IPS-18c (cell line): Measurements from ENCODE around the gene USP16.

Experiments
- H3K4me3 ChIP-seq: 2 replicates; pipeline ENCODE4 v1.7.0; 2013; ENCODE audit warnings: low read depth, mild to moderate bottlenecking, low read length, moderate library complexity; ENCODE audit not compliant: insufficient read depth
- H3K9me3 ChIP-seq: one replicate; pipeline ENCODE4 v1.6.1; 2013; ENCODE audit warnings: mild to moderate bottlenecking, low read length, moderate library complexity; ENCODE audit not compliant: control insufficient read depth, insufficient read depth

USP16 gene

GRCh38 chr21:29022166-29022565 is 2.3 kb upstream of the USP16 start:
- Histone ChIP-seq H3K9me3 (no peaks in the 10 kb centered on the region), H3K4me3 (no peak overlapping the region)

GRCh38 chr21:29025328-29025713 is 853 bp downstream of the USP16 start:
- no peaks in the 10 kb centered on the region for H3K9me3 ChIP-seq
- peak overlapping the region; percentile 80 for H3K4me3 ChIP-seq

- no peaks in the 10 kb centered on the region for H3K9me3 ChIP-seq
- H3K4me3 ChIP-seq, result no peak overlapping the region
Measured at GRCh38 chr21:29029524-29029923, 5.1 kb downstream of the USP16 start.

GRCh38 chr21:29030909-29031308 is 6.4 kb downstream of the USP16 start:
- Histone ChIP-seq H3K4me3 (no peak overlapping the region), H3K9me3 (no peaks in the 10 kb centered on the region)

- no peak overlapping the region for H3K4me3 ChIP-seq
- H3K9me3 ChIP-seq, result no peaks in the 10 kb centered on the region
Measured at GRCh38 chr21:29033301-29033700, 8.8 kb downstream of the USP16 start.

GRCh38 chr21:29033871-29034270 is 9.4 kb downstream of the USP16 start:
- no peaks in the 10 kb centered on the region for H3K9me3 ChIP-seq
- no peak overlapping the region for H3K4me3 ChIP-seq

GRCh38 chr21:29034678-29035077 is 10.2 kb downstream of the USP16 start:
- Histone ChIP-seq H3K4me3 (no peak overlapping the region), H3K9me3 (no peaks in the 10 kb centered on the region)

GRCh38 chr21:29052224-29052623 is 27.8 kb downstream of the USP16 start:
- Histone ChIP-seq H3K4me3 (no peak overlapping the region), H3K9me3 (peaks cover 3% of the 10 kb centered on the region)

GRCh38 chr21:29053011-29053553 is 28.6 kb downstream of the USP16 start:
- peaks cover 3% of the 10 kb centered on the region for H3K9me3 ChIP-seq
- H3K4me3 ChIP-seq, result no peak overlapping the region

- Histone ChIP-seq H3K4me3 (no peak overlapping the region), H3K9me3 (peaks cover 3% of the 10 kb centered on the region)
Measured at GRCh38 chr21:29053656-29054055, 29.2 kb downstream of the USP16 start.

- H3K9me3 ChIP-seq, result peaks cover 3% of the 10 kb centered on the region
- H3K4me3 ChIP-seq, result no peak overlapping the region
Measured at GRCh38 chr21:29055080-29055479, 30.6 kb downstream of the USP16 start.

GRCh38 chr21:29056005-29056404 is 31.5 kb downstream of the USP16 start:
- peaks cover 3% of the 10 kb centered on the region for H3K9me3 ChIP-seq
- H3K4me3 ChIP-seq, result no peak overlapping the region

- Histone ChIP-seq H3K9me3 (peaks cover 3% of the 10 kb centered on the region), H3K4me3 (no peak overlapping the region)
Measured at GRCh38 chr21:29056538-29057050, 32.1 kb downstream of the USP16 start.

GRCh38 chr21:29064850-29065481 is 40.5 kb downstream of the USP16 start:
- H3K4me3 ChIP-seq, result no peak overlapping the region
- H3K9me3 ChIP-seq, result no peaks in the 10 kb centered on the region

GRCh38 chr21:29072873-29073221 is 48.4 kb downstream of the USP16 start:
- Histone ChIP-seq H3K9me3 (no peaks in the 10 kb centered on the region), H3K4me3 (peak overlapping the region; percentile 85)

GRCh38 chr21:29073222-29074006 is 48.9 kb downstream of the USP16 start, which contains the start of gene CCT8:
TSS of gene CCT8 (minus strand) at chr21:29073648. CDS start at chr21:29073590, 58 bp downstream.
- peak within 1 kb of the TSS; percentile 85 for H3K4me3 ChIP-seq
- H3K9me3 ChIP-seq, result no peaks in the 10 kb centered on the region

- Histone ChIP-seq H3K9me3 (no peaks in the 10 kb centered on the region), H3K4me3 (peak overlapping the region; percentile 85)
Measured at GRCh38 chr21:29074007-29074376, 49.5 kb downstream of the USP16 start.

- Histone ChIP-seq H3K4me3 (no peak overlapping the region), H3K9me3 (no peaks in the 10 kb centered on the region)
Measured at GRCh38 chr21:29074783-29075182, 50.3 kb downstream of the USP16 start.
